ENCODE results near the gene FST.

GRCh38 chr5:53512539-53512938 lies 32.1 kb downstream of the FST start:
- TF ChIP-seq, protein P1, sequence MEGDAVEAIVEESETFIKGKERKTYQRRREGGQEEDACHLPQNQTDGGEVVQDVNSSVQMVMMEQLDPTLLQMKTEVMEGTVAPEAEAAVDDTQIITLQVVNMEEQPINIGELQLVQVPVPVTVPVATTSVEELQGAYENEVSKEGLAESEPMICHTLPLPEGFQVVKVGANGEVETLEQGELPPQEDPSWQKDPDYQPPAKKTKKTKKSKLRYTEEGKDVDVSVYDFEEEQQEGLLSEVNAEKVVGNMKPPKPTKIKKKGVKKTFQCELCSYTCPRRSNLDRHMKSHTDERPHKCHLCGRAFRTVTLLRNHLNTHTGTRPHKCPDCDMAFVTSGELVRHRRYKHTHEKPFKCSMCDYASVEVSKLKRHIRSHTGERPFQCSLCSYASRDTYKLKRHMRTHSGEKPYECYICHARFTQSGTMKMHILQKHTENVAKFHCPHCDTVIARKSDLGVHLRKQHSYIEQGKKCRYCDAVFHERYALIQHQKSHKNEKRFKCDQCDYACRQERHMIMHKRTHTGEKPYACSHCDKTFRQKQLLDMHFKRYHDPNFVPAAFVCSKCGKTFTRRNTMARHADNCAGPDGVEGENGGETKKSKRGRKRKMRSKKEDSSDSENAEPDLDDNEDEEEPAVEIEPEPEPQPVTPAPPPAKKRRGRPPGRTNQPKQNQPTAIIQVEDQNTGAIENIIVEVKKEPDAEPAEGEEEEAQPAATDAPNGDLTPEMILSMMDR (IDR thresholded peaks at IDR 0.05) = no peak
- TF ChIP-seq POLR2AphosphoS5 (IDR thresholded peaks at IDR 0.05) = no peak

Measured in prostate gland (tissue), 2 donors.